ENCODE measurements around the gene COL4A1.

The COL4A1 gene

DNA sequence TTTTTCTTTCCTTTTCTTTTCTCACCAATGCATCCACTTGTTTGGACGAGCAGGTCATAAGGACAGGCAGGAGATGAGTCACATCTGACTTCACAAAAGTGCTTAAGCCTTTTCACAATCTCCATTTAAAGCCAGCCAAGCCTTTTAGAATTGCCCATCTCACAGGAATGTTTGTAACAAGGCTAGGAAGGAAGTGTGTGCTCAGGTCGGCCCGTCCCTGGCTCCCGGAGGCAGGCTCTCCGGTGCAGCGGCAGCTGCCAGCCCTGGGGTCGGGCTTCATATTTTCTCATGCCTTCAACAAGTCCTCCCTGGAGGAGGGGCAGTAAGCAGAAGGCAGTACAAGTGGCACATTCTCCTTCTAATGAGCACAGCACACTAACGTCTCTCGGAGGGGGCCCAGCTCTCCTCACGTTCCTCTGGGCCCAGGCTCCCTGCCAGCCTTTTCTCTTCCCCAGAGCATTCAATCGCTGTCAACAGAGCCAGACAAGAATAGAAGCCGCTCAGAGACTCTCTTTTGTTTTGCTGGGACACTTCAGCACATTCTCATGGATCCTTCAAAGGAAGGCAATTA is 180.5 kb downstream of the COL4A1 start:
- Histone ChIP-seq H3K4me2 (ENCODE audit: low read depth, low read length, poor library complexity, severe bottlenecking) (no peak overlapping the region), H4K20me1 (ENCODE audit: insufficient read depth, low read length, poor library complexity, severe bottlenecking) (no peaks in the 10 kb centered on the region)

DNA sequence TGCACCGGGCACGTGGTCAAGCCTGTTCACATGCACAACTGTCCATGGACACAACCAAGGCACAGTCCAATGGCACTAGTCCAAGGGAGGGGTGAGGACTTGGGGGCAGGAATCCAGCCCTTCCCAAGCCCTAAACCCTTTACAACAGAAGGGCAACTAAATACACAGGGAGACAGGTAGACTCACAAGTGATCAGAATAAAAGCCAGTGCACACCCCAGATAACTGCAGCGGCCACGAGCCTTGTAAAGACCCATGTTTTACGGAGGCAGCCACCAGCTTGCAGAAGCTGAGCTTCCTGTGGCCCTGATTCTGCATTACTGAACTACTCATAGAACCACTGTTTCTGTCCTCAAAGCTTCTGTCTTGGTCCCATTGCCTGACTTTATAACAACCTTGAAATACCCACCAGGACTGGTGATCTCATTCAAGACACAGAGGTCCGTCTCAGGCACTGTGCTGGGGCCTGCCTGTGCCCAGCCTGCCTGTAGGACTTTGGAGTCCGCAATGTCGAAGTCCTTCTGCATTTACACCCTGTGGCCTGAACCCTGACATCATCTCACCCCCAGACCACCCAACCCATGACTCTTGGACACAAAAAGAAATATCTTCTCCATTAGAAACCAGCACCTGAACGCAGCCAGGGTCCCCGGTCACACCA is 181.2 kb downstream of the COL4A1 start:
- Histone ChIP-seq H3F3A (ENCODE audit: low read depth) (no peaks in the 10 kb centered on the region), H3K9me3 (ENCODE audit: insufficient read depth, low read depth, low read length) (no peaks in the 10 kb centered on the region), H3K9ac (ENCODE audit: low read depth, low read length, poor library complexity, severe bottlenecking) (no peak overlapping the region), H3K79me2 (ENCODE audit: insufficient read depth, low read length) (no peaks in the 10 kb centered on the region), H3K4me3 (ENCODE audit: low read length, poor library complexity, severe bottlenecking) (no peak overlapping the region), H4K20me1 (ENCODE audit: insufficient read depth, low read length, poor library complexity, severe bottlenecking) (no peaks in the 10 kb centered on the region), H3K36me3 (ENCODE audit: insufficient read depth, low read length) (no peaks in the 10 kb centered on the region), H3K27me3 (ENCODE audit: insufficient read depth, low read length, poor library complexity, severe bottlenecking) (no peaks in the 10 kb centered on the region), H3K4me1 (ENCODE audit: insufficient read depth, low read length, poor library complexity, severe bottlenecking) (peaks cover 3% of the 10 kb centered on the region), H3K4me2 (ENCODE audit: low read depth, low read length, poor library complexity, severe bottlenecking) (no peak overlapping the region), H2AFZ (ENCODE audit: low read length) (no peak overlapping the region), H3K9me2 (replicated peaks; ENCODE audit: low read depth, low read length) (no peaks in the 10 kb centered on the region)
- no peak for TF ChIP-seq EZH2phosphoT487 (IDR thresholded peaks at IDR 0.05; ENCODE audit: borderline replicate concordance)
- TF ChIP-seq, protein P1, sequence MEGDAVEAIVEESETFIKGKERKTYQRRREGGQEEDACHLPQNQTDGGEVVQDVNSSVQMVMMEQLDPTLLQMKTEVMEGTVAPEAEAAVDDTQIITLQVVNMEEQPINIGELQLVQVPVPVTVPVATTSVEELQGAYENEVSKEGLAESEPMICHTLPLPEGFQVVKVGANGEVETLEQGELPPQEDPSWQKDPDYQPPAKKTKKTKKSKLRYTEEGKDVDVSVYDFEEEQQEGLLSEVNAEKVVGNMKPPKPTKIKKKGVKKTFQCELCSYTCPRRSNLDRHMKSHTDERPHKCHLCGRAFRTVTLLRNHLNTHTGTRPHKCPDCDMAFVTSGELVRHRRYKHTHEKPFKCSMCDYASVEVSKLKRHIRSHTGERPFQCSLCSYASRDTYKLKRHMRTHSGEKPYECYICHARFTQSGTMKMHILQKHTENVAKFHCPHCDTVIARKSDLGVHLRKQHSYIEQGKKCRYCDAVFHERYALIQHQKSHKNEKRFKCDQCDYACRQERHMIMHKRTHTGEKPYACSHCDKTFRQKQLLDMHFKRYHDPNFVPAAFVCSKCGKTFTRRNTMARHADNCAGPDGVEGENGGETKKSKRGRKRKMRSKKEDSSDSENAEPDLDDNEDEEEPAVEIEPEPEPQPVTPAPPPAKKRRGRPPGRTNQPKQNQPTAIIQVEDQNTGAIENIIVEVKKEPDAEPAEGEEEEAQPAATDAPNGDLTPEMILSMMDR (conservative IDR thresholded peaks at IDR 0.05; ENCODE audit: low read length) = no peak

More for the DNA sequence above, 180.5 kb downstream of the COL4A1 start:
- no peak overlapping the region for H3K4me3 ChIP-seq (ENCODE audit: low read length, poor library complexity, severe bottlenecking)
- H3K27me3 ChIP-seq (ENCODE audit: insufficient read depth, low read length, poor library complexity, severe bottlenecking) = no peaks in the 10 kb centered on the region
- no peak for TF ChIP-seq EZH2phosphoT487 (IDR thresholded peaks at IDR 0.05; ENCODE audit: borderline replicate concordance)
- TF ChIP-seq, protein P1 (conservative IDR thresholded peaks at IDR 0.05; ENCODE audit: low read length) = no peak
- no peaks in the 10 kb centered on the region for H3K9me2 ChIP-seq (replicated peaks; ENCODE audit: low read depth, low read length)
- no peak overlapping the region for H2AFZ ChIP-seq (ENCODE audit: low read length)
- no peaks in the 10 kb centered on the region for H3F3A ChIP-seq (ENCODE audit: low read depth)
- peaks cover 3% of the 10 kb centered on the region for H3K4me1 ChIP-seq (ENCODE audit: insufficient read depth, low read length, poor library complexity, severe bottlenecking)
- no peaks in the 10 kb centered on the region for H3K36me3 ChIP-seq (ENCODE audit: insufficient read depth, low read length)
- no peaks in the 10 kb centered on the region for H3K79me2 ChIP-seq (ENCODE audit: insufficient read depth, low read length)
- no peaks in the 10 kb centered on the region for H3K9me3 ChIP-seq (ENCODE audit: insufficient read depth, low read depth, low read length)
- H3K9ac ChIP-seq (ENCODE audit: low read depth, low read length, poor library complexity, severe bottlenecking) = no peak overlapping the region

DNA sequence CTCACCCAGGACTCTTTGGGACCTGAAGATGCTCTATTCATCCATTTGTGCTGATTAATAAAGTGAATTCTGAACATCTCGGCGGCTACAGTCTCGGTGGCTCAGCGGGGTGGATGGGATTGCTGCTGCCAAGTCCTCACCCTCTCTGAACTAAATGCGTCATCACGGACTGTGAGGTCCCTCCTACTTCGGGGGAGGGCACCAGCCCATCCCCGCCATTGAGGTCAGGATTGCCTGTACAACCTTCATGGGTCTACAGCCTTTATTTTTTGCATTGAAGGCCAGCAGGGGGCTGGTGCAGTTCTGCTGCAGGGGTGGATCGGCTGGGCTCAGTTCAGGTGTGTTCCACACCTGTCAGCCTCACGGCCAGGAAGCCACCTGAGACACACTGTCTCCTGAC is 181.8 kb downstream of the COL4A1 start:
- Histone ChIP-seq H2AFZ (ENCODE audit: low read length) (no peak overlapping the region), H3K4me1 (ENCODE audit: insufficient read depth, low read length, poor library complexity, severe bottlenecking) (peaks cover 3% of the 10 kb centered on the region), H3K9ac (ENCODE audit: low read depth, low read length, poor library complexity, severe bottlenecking) (no peak overlapping the region), H3K9me3 (ENCODE audit: insufficient read depth, low read depth, low read length) (no peaks in the 10 kb centered on the region), H3K4me3 (ENCODE audit: low read length, poor library complexity, severe bottlenecking) (no peak overlapping the region), H3K4me2 (ENCODE audit: low read depth, low read length, poor library complexity, severe bottlenecking) (no peak overlapping the region), H3K27me3 (ENCODE audit: insufficient read depth, low read length, poor library complexity, severe bottlenecking) (no peaks in the 10 kb centered on the region), H3K79me2 (ENCODE audit: insufficient read depth, low read length) (no peaks in the 10 kb centered on the region), H3K9me2 (replicated peaks; ENCODE audit: low read depth, low read length) (no peaks in the 10 kb centered on the region), H3K36me3 (ENCODE audit: insufficient read depth, low read length) (no peaks in the 10 kb centered on the region), H4K20me1 (ENCODE audit: insufficient read depth, low read length, poor library complexity, severe bottlenecking) (no peaks in the 10 kb centered on the region), H3F3A (ENCODE audit: low read depth) (no peaks in the 10 kb centered on the region)
- no peak for TF ChIP-seq EZH2phosphoT487 (IDR thresholded peaks at IDR 0.05; ENCODE audit: borderline replicate concordance)
- TF ChIP-seq, protein P1 (conservative IDR thresholded peaks at IDR 0.05; ENCODE audit: low read length) = no peak

Data from Loucy (cell line).